Retinal pigment epithelial cell (primary cell): ENCODE data around the gene CACNA1G.

Experiments used
- DNase-seq: peaks from one replicate; pipeline ENCODE4 v3.0.0-alpha.2; 2010; ENCODE audit warnings: low read depth
- H3K4me3 ChIP-seq: 2 replicates; pipeline ENCODE4 v1.5.1; 2011; ENCODE audit warnings: mild to moderate bottlenecking, low read length, control low read depth, moderate library complexity
- TF ChIP-seq, protein P1 (sequence below): conservative IDR thresholded peaks from 2 replicates; pipeline ENCODE4 v1.5.1; 2011; ENCODE audit warnings: low read depth, low read length, control low read depth, inconsistent platforms

The CACNA1G gene

DNA sequence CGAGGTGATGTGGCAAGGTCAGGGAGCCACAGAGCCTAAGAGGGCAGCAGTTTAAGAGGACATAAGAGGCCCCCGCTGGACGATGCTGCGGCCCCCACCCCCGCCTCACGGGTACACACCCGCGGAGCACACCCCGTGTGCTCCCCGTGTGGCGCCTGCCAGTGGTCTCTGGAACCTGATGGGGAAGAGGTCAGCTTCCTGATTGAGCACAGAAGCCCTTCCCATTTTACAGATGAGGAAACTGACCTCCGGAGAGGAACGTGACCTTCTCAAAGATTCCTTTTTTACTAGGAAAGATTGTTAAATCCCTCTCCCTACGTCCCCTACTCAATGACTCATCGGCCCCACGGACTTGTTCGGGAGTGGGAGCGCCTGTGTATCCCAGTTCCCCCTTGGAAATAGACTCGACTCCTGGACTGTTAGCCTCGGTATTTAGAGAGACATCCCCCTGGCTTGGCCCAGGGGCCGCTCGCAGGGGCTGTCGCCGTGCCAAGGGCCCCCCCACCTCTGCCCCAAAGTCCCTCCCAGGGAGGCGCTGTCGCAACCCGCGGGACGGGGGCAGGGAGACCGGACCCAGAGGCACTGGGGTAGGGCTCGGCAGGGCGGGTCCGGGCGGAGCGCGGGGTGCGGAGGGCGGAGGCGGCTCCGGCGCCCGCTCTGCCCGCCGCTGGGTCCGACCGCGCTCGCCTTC lies 73.9 kb downstream of the CACNA1G start, which contains the start of gene ABCC3:
ABCC3 (plus strand) TSS at position 658 of the 691 bp plus-strand sequence. CDS start 56 bp downstream, outside the sequence.
- DNase-seq, result no peak
- H3K4me3 ChIP-seq, result peak within 1 kb of the TSS; percentile 43

DNA sequence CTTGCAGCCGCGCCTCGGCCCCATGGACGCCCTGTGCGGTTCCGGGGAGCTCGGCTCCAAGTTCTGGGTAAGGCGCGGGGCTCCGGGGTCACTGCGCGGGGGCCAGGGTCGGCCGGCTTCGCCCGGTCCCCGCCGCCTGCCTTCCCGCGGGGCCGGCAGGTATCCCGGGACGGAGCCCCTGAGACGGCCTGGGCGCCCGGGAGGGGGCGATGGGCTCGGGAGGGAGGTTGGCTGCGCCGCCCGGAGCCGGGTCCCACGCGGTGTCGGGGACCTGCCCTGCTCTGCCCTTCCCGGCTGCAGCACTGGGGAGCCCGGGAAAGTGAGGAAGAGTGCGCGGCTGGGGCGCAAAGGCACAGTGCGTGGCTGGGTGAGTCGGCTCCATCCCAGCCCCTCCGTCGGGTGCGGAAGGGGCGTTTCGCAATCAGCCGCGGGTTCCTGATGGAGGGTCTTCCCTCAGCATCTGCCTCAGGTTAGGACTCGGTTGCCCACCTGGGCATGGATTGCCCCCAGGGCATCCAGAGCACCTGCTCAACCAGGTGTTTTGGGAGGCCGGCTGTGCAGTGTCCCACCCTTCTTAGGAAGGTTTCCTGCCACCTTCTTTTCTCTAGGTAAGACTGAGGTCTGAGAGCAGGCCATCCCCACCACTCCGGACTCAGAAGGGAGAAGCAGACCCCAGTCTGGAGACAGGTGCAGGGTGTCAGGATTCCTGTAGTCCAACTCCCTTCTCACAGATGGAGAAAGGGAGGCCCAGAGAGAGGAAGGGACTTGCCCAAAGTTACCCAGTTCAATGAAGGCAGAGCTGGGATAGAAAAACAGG lies 74.6 kb downstream of the CACNA1G start:
- DNase-seq, result no peak
- peak overlapping the region; percentile 43 for H3K4me3 ChIP-seq
- TF ChIP-seq, protein P1, sequence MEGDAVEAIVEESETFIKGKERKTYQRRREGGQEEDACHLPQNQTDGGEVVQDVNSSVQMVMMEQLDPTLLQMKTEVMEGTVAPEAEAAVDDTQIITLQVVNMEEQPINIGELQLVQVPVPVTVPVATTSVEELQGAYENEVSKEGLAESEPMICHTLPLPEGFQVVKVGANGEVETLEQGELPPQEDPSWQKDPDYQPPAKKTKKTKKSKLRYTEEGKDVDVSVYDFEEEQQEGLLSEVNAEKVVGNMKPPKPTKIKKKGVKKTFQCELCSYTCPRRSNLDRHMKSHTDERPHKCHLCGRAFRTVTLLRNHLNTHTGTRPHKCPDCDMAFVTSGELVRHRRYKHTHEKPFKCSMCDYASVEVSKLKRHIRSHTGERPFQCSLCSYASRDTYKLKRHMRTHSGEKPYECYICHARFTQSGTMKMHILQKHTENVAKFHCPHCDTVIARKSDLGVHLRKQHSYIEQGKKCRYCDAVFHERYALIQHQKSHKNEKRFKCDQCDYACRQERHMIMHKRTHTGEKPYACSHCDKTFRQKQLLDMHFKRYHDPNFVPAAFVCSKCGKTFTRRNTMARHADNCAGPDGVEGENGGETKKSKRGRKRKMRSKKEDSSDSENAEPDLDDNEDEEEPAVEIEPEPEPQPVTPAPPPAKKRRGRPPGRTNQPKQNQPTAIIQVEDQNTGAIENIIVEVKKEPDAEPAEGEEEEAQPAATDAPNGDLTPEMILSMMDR, result no peak

More for the DNA sequence above, 73.9 kb downstream of the CACNA1G start, which contains the start of gene ABCC3:
- TF ChIP-seq, protein P1, result no peak

DNA sequence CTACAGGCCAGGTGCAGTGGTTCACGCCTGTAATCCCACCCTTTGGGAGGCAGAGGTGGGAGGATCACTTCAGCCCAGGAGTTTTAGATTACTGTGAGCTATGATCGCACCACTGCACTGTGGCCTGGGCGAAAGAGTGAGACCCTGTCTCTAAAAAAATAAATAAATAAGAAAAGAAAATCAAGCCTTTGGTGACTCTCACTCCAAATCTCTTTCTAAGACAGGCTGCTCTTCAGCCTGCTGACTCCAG lies 75.1 kb downstream of the CACNA1G start:
- TF ChIP-seq, protein P1, result no peak
- H3K4me3 ChIP-seq, result no peak overlapping the region
- no peak for DNase-seq

DNA sequence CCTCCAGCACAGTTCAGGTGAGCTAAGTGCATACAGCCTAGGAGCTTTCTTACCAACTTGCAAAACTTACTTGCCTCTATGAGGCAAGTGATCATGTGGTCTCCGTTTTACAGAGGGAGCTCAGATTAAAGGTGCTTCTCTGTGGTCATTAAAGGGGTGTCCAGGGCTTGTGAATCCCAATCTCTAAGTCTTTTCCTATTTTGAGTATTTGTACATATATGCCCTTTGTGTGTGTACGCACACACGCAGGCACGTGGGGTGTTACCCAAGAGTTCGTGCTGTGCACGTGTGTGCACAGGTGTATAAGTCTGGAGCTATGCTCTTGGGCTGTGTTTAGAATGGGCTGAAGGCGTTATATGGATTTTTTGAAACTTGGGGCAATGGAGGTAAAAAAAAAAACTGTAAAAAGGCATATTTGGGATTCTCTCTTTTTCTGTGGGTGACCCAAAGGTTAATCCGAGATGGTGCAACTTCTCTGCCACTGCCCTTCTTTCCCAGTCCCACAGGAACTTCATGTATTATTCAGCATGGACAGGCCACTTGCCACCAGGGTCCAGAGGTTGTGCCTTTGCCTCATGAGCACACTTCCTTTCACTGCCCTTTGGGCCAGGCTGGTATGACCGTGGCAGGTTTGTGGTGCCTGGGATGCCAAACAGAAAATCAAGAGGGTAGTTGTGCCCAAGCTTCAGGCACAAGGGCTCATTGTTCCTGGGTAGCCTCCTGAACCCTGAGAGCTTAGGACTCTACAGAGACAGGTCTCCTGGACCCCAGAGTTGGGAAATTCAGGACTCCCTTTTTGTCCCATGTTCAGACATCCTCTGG lies 75.7 kb downstream of the CACNA1G start:
- no peak for DNase-seq
- TF ChIP-seq, protein P1, result no peak

DNA sequence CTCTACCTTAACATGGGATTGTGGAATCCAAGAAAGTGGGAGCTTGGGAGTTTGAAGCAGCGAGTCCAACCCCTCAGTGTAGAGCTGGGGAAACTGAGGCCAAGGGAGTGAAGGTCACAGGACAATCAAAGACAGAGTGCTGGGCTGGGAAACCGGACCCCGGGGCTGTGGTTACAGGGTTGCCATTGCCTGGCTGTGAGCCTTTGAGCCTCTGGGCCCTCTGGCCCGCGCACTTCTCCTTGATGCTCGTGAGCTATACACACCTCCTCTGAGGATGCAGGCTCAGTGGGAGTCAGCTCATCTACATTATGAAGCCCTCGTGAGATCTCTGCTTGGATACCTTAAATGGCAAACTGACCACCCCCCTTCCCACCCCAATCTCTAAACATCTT lies 76.3 kb downstream of the CACNA1G start:
- no peak for DNase-seq
- no peak overlapping the region for H3K4me3 ChIP-seq

More for the DNA sequence above, 75.7 kb downstream of the CACNA1G start:
- H3K4me3 ChIP-seq, result no peak overlapping the region

DNA sequence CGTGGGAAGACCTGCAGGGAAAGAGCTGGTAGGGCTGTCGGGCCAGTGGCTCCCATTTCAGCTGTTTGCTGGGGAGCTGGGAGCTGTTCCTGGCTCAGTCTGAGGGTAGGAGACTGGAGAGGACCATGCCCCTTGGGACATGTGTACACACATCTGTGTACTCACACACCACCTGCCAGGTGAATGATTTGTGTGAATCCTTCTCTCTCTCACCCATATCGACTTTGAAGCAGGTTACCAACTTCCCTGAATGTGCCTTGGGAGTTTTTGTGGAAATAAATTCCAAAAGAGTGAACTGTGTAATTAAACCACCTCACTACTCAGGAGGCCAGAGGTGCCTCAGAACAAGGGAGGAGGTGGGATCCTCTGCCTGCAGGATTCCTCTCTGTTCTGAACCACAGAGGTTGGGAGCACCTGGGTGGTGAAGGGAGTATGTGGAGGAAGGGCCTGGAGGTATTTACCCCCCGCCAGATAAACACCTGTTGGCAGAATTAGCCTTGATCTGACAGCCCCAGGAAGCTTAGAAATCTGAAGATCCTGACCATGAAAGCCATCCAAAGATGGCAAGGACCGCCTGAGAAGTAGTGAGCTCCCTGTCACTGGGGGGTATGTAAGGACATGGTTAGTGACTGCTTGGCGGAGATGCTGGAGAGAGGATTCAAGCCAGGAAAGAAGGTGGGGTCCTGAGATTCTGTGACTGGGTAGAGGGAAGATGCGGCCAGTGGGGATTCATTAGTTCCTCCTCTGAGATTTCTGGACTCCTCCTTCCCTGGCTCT lies 77.5 kb downstream of the CACNA1G start:
- no peak for DNase-seq
- TF ChIP-seq, protein P1, result no peak
- H3K4me3 ChIP-seq, result no peak overlapping the region

More for the DNA sequence above, 76.3 kb downstream of the CACNA1G start:
- TF ChIP-seq, protein P1, result no peak
